Muscle layer of duodenum (tissue), 2 donors: Measurements from ENCODE around the gene TRAPPC11.

Source experiments
- H3K27ac ChIP-seq: one replicate; pipeline ENCODE4 v1.7.0; 2013; ENCODE audit warnings: mild to moderate bottlenecking, low read length
- H3K27me3 ChIP-seq: one replicate; pipeline ENCODE4 v1.7.0; 2013; ENCODE audit warnings: low read depth, mild to moderate bottlenecking, control low read depth, low read length
- H3K36me3 ChIP-seq, 2 donors: one replicate each; pipeline ENCODE4 v1.7.0; 2013; ENCODE audit warnings: low read length in 2 of 2, control low read depth in 1 of 2, mild to moderate bottlenecking in 1 of 2; ENCODE audit not compliant: insufficient read depth in 2 of 2, control insufficient read depth in 1 of 2
- H3K4me1 ChIP-seq, 2 donors: one replicate each; pipeline ENCODE4 v1.7.0; 2013; ENCODE audit warnings: low read length in 2 of 2, mild to moderate bottlenecking in 2 of 2, control low read depth in 1 of 2, moderate library complexity in 1 of 2; ENCODE audit not compliant: insufficient read depth in 2 of 2, control insufficient read depth in 1 of 2
- H3K4me3 ChIP-seq, 2 donors: one replicate each; pipeline ENCODE4 v1.7.0; 2013; ENCODE audit warnings: low read length in 2 of 2, low read depth in 1 of 2, mild to moderate bottlenecking in 1 of 2
- H3K9me3 ChIP-seq, 2 donors: one replicate each; pipeline ENCODE4 v1.7.0; 2013; ENCODE audit warnings: low read length in 2 of 2, control low read depth in 1 of 2, mild to moderate bottlenecking in 1 of 2; ENCODE audit not compliant: control insufficient read depth in 1 of 2
- donor health status: healthy.

TRAPPC11 gene

DNA sequence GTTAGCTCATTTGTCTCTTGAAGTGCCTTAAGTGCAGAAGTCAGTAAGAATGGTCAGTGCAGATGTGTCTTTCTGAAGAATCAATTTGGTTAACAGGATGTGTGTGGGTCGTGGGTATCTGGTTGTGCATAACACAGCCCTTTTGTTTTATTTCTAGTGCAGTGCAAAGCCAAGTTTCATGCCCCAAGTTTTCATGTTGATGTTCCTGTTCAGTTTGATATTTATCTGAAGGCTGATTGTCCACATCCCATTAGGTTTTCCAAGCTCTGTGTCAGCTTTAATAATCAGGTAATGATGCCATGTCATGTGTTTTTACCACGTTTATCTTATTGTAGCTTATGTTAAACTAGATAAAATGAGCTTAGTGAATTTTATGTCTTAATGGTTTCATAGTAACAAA lies 27.4 kb downstream of the TRAPPC11 start:
- Histone ChIP-seq H3K9me3 (no peaks in the 10 kb centered on the region), H3K4me1 (no peaks in the 10 kb centered on the region), H3K27ac (no peak overlapping the region), H3K4me3 (no peak overlapping the region), H3K36me3 (peaks cover 36 to 60% of the 10 kb centered on the region in 2 donors), H3K27me3 (no peaks in the 10 kb centered on the region)

DNA sequence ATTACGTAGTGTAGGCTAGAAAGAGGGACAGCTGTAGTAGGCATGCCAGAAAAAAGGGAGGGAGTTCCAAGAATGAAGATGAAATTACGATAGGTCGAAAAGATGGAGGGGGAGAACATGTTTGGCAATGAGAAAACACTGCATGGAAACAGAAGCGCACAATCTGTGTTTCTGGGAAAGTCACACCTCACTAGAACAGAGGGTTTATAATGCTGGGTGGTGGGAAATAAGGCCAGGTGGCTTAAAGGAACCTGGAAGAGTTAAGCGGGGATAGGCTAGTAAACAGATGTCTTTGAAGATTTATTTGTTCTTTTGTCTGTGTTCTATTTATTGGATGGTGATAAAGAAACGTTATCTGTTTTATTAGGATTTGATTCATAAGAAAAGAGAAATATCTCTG lies 29.1 kb downstream of the TRAPPC11 start:
- H3K27ac ChIP-seq = no peak overlapping the region
- H3K4me1 ChIP-seq = no peaks in the 10 kb centered on the region
- no peaks in the 10 kb centered on the region for H3K27me3 ChIP-seq
- peaks cover 44 to 68% of the 10 kb centered on the region in 2 donors for H3K36me3 ChIP-seq
- no peak overlapping the region for H3K4me3 ChIP-seq
- H3K9me3 ChIP-seq = no peaks in the 10 kb centered on the region

DNA sequence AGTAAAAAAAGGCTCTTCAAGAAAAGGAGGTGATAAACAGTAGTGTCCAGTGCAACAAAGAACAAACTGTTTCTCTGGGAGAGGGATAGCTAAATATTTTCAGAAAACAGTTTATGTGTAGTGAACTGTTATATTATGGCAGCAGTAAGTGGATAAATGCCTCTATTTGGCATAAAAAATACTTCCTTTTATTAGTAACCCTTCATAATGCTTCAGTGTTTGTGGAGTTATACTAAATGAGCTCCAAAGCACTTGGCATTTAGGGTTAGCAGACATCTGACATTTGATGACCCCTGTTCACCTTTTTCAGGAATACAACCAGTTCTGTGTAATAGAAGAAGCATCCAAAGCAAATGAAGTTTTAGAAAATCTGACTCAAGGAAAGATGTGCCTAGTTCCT lies 31.9 kb downstream of the TRAPPC11 start:
- Histone ChIP-seq H3K27me3 (no peaks in the 10 kb centered on the region), H3K9me3 (no peaks in the 10 kb centered on the region), H3K4me1 (no peaks in the 10 kb centered on the region), H3K4me3 (no peak overlapping the region), H3K27ac (no peak overlapping the region), H3K36me3 (peaks cover 53 to 69% of the 10 kb centered on the region in 2 donors)

DNA sequence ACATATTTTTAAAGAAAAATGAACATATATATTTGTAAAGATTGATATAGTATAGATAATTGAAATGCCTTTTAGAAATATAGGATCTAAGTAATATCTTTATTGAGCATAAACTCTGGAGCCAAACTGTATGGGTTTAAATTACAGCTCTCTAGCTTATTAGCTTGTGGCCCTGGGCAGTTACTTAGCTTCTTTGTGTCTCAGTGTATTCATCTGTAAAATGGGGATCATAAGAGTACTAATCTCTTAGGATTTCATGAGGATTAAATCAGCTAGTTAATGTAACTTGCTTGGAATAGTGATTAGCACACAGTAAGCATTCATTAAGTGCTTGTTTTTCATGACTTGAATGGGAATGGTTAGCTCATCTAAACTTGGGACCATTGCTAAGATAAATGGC lies 32.8 kb downstream of the TRAPPC11 start:
- no peaks in the 10 kb centered on the region for H3K4me1 ChIP-seq
- no peaks in the 10 kb centered on the region for H3K9me3 ChIP-seq
- no peaks in the 10 kb centered on the region for H3K27me3 ChIP-seq
- H3K27ac ChIP-seq = no peak overlapping the region
- peaks cover 49 to 69% of the 10 kb centered on the region in 2 donors for H3K36me3 ChIP-seq
- no peak overlapping the region for H3K4me3 ChIP-seq

DNA sequence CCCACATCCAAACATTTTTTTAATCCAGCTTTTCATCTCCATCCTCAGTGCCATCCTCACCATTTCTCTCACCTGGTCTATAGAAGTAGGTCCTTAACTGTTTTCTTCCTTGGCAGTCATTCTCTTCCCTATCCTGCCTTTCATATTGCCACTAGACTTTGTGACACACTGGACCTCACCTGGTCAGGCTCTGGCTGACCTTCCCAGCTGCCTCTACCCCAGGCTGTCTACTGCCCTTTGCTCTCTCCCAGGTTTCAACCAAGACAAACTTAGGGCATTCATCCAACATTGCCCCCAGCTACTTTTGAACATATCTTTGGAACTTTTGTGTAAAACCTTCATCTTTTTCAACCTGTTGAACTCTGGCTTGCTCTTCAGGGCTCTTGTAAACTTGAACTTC lies 39.8 kb downstream of the TRAPPC11 start:
- no peak overlapping the region for H3K4me3 ChIP-seq
- no peaks in the 10 kb centered on the region for H3K9me3 ChIP-seq
- H3K36me3 ChIP-seq = peaks cover 62 to 92% of the 10 kb centered on the region in 2 donors
- H3K27ac ChIP-seq = no peak overlapping the region
- no peaks in the 10 kb centered on the region for H3K4me1 ChIP-seq
- H3K27me3 ChIP-seq = no peaks in the 10 kb centered on the region

DNA sequence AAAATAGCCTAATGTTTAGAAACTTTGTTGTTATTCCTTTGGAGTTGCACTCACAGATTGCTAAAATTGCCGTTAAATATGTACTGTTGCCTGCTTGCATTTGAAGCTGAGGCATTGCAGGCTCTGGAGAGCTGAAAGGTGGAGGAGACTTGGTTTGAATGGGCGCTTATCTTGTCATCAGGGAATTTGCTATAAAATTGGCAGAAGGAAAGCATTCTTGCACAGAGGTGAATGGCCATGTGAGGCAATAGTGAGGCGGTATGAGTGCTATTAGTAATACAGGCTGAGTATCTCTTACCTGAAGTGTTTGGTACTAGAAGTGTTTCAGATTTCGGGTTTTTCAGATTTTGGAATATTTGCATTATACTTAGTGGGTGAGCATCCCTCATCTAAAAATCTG lies 41.3 kb downstream of the TRAPPC11 start:
- peaks cover 54 to 86% of the 10 kb centered on the region in 2 donors for H3K36me3 ChIP-seq
- H3K27me3 ChIP-seq = no peaks in the 10 kb centered on the region
- no peaks in the 10 kb centered on the region for H3K4me1 ChIP-seq
- no peak overlapping the region for H3K4me3 ChIP-seq
- H3K9me3 ChIP-seq = no peaks in the 10 kb centered on the region
- H3K27ac ChIP-seq = no peak overlapping the region

DNA sequence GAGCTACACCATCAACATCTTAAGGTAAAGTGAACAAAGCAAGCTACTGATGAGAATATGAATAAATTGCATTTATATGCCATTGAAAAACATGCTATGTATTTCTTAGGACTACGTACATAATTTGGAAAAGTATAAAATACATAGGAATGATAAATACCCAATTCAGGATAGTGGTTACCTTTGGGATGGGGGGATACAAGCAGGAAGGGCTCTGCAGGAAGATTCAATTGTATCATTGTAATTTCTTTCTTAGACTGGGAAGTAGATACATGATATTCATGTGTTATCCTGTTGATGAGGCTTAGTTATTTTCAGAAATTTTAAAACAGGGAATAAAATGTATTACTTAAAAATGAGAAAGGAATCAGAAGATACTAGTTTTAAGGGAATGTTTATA lies 43.4 kb downstream of the TRAPPC11 start:
- no peaks in the 10 kb centered on the region for H3K9me3 ChIP-seq
- no peak overlapping the region for H3K4me3 ChIP-seq
- no peaks in the 10 kb centered on the region for H3K4me1 ChIP-seq
- no peak overlapping the region for H3K27ac ChIP-seq
- no peaks in the 10 kb centered on the region for H3K27me3 ChIP-seq
- peaks cover 58 to 82% of the 10 kb centered on the region in 2 donors for H3K36me3 ChIP-seq

DNA sequence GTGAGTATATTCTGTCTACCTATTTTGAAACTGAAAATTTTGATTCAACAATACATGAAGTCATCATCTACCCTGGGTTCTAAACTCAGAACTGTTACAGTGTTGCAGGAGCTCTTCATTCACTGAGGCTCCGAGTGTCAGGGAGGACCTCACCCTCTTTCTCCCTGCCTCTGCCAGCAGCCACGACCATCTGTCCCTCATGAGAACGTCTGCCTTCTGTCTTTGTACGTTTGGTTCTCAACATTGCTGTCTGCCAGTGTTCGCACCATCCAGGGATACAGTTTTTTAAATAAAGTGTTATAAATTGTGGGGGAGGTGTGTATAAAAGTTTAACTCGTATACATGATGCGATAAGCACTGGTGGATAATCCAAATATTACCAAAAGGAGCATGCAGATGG lies 55.5 kb downstream of the TRAPPC11 start:
- Histone ChIP-seq H3K4me3 (no peak overlapping the region), H3K4me1 (no peaks in the 10 kb centered on the region), H3K27ac (no peak overlapping the region), H3K9me3 (no peaks in the 10 kb centered on the region), H3K27me3 (no peaks in the 10 kb centered on the region), H3K36me3 (peaks cover 26 to 32% of the 10 kb centered on the region in 2 donors)

DNA sequence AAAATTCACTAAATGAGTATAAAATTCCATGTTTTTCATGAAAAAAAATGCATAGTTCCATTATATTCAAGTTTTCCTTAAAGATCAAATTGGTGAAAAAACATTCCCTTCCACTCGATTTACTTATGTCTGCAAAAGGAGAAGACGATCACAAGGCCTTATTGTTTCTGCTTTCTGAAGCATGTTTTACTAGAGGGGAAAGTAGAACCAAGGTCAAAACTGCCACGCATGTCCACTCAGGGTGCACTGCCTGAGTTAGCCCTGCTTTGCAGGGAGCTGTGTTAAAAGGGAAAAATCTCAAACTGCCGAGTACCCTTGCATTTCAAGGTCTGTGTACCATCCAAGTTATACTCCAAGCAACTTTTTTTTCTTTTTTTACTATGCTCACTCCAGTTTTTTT lies 57.2 kb downstream of the TRAPPC11 start:
- Histone ChIP-seq H3K9me3 (no peaks in the 10 kb centered on the region), H3K4me1 (no peaks in the 10 kb centered on the region), H3K36me3 (peaks cover 22 to 24% of the 10 kb centered on the region in 2 donors), H3K4me3 (no peak overlapping the region), H3K27ac (no peak overlapping the region), H3K27me3 (no peaks in the 10 kb centered on the region)

DNA sequence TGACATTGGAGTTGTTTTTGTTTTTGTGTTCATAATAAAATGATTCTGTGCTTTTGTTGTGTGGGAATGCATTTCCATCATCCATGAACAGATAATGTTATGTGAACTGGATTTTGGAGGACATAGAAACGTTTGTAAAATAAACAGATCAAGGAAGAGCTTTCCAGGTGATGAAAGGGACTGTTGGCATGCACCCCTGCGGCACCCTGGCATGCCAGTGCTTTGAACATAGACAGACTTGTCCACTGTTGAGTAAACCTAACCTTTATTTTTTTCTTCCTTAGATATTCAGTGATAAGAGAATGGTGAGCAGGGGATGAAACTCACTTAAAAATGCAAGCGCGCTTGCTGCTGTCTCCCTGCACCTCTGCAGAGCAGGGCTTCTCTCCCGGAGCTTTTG lies 59.8 kb downstream of the TRAPPC11 start:
- Histone ChIP-seq H3K27me3 (no peaks in the 10 kb centered on the region), H3K4me3 (no peak overlapping the region), H3K36me3 (peaks cover 7 to 9% of the 10 kb centered on the region in 2 donors), H3K27ac (no peak overlapping the region), H3K9me3 (no peaks in the 10 kb centered on the region), H3K4me1 (peaks cover 0 to 8% of the 10 kb centered on the region in 2 donors)

DNA sequence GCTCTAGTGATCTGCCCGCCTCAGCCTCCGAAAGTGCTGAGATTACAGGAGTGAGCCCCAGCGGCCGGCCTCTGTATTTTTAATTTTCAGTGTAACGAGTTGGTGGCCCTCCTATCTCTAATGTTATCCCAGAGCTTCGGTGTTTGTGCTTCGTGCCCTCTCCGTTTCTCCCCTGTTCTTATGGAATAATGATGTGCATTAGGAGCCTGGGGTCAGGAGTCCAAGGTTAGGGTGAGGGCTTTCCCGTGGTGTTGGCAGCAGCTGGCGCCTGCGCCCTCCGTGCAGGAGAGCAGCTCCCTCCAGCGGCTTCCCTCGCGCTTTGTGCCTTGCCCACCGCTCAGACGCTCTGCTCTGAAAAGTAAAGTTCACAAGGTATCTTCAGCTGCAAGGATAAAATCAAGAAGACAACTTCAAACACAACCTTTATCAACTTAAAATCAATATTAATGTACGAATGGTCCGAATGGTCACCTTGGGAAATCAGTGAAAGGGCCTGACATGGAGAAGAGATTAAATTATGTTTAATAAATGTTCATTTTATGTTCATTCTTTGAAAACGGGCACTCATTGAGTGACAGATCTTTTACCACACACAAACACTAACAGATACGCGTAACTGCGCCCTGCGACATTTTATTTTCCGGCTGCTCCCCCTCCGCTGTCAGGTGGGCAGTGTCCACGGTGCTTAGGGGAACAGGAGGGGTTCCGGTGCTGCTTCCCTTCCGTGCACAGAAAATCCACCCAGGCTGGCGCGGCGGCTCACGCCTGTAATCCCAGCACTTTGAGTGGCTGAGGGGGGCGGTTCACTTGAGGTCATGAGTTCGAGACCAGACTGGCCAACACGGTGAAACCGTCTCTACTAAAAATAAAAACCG lies 62.4 kb downstream of the TRAPPC11 start:
- H3K4me3 ChIP-seq = peak overlapping the region; percentile 3 to 55

More for the DNA sequence above, 62.4 kb downstream of the TRAPPC11 start:
- H3K9me3 ChIP-seq = no peaks in the 10 kb centered on the region
- no peaks in the 10 kb centered on the region for H3K27me3 ChIP-seq
- no peak overlapping the region for H3K27ac ChIP-seq
- no peaks in the 10 kb centered on the region for H3K36me3 ChIP-seq
- H3K4me1 ChIP-seq = peaks cover 0 to 8% of the 10 kb centered on the region in 2 donors
